ENCODE results near the gene PARP14.
"Not testable (repeated sequence)": the region's sequence is repeated elsewhere in the genome, so short reads cannot be mapped to it uniquely, and the experiment has no call there.

Gene PARP14

DNA sequence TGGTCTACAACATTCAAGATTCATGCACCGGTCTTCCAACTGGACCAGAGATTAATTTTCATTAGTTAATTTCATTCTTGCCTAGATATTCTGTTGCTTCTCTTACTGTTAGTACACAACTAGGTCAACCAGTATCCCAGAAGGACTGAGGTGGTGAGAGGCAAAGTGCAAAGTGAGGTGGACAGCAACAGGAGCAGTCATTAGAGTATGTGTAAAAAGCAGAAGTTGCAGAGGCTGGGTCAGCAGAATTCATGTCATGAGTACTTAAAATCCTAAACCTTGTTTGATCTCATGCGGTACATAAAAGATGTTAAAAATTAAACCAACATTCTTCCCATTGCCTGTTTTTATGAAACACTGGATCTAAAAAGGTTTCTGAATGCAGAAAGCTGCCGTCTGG is 46.7 kb downstream of the PARP14 start:
- DNase-seq, result no peak

DNA sequence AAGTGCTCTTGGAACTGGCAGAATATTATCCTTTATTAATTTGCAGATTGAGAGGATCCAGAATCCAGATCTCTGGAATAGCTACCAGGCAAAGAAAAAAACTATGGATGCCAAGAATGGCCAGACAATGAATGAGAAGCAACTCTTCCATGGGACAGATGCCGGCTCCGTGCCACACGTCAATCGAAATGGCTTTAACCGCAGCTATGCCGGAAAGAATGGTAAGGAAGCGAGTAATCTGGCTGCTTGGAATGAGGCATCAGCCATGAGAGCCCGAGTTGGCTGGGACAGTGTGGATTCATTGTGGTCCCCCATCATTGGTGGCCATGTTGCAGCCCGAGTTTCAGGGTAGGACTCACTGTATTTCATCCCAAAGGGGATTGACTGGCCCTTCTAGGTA is 47.1 kb downstream of the PARP14 start:
- DNase-seq, result no peak

DNA sequence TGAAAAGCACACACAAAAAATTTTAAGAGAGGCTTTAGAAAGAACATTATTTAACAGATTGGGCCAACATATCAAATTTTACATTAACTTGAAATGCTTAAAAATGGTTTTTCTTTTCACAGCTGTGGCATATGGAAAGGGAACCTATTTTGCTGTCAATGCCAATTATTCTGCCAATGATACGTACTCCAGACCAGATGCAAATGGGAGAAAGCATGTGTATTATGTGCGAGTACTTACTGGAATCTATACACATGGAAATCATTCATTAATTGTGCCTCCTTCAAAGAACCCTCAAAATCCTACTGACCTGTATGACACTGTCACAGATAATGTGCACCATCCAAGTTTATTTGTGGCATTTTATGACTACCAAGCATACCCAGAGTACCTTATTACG is 47.5 kb downstream of the PARP14 start:
- DNase-seq, result no peak

DNA sequence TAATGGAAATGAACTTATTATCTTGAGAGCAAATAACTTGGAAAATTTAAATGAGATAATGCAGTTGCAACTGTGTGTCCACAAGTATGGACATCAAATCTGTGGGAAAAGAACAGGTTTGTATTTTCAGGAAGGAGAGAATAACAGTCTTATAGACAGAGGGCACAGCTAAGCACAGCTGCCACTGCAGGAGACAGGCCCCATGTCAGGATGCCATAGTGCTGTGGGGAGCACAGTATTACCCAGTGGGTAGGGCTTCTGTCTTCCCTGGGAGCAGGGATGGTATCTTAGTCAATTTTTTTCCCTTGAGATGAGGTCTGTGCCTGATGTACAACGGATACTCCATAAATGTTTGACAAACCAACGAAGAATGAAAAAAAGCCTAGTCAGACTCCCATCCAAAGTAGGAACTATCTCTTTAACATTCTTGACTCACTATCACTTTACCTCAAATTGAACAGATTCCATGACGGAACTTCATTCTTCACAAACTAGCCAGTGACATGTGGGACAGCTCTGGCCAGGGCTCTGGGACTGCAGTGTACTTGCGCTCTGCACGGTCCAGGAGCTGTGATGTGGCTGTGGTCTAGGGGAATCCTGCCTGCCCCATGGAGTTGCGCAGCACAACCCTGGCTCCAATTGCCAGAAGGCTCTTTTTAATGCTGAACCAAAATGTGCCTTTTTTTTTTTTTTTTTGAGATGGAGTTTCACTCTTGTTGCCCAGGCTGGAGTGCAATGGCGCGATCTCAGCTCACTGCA is 48.3 kb downstream of the PARP14 start:
- DNase-seq, result no peak

DNA sequence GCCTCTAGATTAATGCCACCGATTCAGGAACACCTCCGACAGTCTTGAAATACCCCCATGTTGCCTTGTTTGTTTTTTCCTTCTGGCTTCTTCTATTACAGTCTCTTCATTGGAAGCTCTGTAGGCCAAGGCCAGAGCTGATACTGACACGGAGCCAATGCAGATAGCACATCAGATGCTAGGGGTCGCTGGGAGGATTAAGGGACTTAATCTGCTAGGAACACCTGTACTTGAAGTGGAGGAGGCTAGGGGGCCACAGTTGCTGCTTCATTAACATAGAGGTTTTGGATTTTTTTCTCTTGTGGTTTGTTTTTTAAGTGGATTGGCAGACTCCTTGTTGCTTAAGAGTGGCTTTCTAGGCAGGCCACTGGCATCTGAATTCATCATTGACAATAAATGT is 49.6 kb downstream of the PARP14 start:
- no peak for DNase-seq

DNA sequence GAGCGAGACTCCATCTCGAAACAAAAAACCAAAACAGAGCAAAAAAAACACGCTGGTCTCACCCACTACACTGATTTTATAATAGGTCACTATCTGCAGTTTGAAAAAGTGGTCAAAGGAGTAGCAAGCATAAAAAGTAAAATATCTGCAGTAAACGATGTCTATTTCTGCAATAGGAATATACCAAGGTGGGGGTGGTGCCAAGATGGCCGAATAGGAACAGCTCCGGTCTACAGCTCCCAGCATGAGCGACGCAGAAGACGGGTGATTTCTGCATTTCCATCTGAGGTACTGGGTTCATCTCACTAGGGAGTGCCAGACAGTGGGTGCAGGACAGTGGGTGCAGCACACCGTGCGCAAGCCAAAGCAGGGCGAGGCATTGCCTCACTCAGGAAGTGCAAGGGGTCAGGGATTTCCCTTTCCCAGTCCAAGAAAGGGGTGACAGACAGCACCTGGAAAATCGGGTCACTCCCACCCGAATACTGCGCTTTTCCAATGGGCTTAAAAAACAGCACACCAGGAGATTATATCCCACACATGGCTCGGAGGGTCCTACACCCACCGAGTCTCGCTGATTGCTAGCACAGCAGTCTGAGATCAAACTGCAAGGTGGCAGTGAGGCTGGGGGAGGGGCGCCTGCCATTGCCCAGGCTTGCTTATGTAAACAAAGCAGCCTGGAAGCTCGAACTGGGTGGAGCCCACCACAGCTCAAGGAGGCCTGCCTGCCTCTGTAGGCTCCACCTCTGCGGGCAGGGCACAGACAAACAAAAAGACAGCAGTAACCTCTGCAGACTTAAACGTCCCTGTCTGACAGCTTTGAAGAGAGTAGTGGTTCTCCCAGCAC is 52.3 kb downstream of the PARP14 start:
- DNase-seq, result not testable (repeated sequence)

DNA sequence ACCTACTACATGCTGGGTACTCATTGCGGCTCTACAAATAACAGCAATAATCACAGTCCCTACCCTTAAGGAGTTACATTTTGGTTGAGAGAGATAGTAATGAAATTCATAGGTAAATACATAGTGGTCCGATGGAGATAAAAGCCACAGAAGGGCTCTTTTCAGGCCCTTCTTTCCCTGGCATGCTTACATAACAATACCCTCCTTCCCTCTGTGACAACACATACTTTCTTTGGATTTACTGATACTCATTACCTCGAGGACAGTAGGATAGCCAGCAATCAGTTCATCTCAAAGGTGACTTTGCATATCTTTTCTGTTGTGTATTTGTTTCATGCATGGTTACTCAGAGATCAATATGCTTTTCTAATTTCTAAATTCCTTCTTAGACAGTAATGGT is 58.5 kb downstream of the PARP14 start:
- DNase-seq, result no peak

DNA sequence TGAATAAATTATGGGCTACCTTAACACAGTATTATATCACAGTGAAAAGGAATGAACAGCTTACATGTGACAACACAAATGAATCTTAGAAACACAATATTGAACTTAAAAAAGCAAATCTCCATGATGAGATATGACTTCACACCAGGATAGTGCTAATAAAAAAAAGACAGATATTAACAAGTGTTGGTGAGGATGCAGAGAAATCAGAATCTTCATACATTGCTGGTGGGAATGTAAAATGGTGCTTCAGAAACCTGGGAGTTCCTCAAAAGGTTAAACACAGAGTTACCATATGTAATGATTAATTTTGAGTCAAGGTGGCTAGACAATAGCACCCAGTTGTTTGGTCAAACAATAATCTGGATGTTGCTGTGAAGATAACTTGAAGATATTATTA is 61.6 kb downstream of the PARP14 start:
- no peak for DNase-seq

DNA sequence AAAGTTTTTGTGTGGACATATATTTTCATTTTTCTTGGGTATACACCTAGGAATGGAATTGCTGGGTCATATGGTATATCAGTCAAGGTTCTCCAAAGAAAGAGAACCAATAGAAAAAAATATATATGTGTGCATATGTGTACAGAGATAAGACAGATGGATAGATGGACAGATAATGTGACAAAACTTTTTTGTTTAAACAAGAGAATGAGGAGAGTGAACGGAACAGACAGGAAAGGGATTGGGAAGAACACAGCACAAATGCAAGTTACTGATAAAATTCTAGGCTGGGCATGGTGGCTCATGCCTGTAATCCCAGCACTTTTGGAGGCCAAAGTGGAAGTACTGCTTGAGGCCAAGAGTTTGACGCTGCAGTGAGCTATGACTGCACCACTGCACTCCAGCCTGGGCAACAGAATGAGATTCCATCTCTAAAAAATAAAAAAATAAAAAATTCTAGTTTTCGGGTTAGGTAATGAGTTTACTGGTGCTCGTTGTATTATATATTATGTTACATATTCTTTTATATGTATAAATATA is 63.0 kb downstream of the PARP14 start:
- DNase-seq, result no peak

DNA sequence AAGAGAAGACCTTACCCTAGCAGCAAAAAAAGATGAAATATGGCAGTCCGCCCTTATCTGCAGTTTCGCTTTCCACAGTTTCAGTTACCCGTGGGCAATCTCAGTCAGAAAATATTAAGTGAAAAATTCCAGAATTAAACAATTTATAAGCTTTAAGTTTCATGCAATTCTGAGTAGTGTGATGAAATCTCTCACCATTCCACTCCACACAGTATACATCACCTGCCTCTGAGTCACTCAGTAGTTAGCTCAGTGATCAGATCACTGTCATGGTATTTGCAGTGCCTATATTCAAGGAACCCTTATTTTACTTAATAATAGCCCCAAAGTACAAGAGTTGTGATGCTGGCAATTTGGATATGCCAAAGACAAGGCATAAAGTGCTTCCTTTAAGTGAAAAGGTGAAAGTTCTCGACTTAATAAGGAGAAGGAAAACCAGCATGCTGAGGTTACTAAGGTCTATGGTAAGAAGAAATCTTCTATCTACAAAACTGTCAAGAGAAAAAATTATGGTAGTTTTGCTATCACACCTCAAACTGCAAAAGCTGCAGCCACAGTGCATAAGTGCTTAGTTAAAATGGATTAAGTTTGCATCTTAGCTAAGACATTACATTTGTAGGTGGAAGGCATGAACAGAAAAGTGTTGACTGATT is 64.9 kb downstream of the PARP14 start:
- DNase-seq, result no peak

DNA sequence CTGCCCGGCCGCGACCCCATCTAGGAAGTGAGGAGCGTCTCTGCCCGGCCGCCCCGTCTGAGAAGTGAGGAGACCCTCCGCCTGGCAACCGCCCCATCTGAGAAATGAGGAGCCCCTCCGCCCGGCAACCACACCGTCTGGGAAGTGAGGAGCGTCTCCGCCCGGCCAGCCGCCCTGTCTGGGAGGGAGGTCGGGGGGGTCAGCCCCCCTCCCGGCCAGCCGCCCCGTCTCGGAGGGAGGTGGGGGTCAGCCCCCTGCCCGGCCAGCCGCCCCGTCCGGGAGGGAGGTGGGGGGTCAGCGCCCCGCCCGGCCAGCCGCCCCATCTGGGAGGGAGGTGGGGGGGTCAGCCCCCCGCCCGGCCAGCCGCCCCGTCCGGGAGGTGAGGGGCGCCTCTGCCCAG is 66.7 kb downstream of the PARP14 start:
- not testable (repeated sequence) for DNase-seq

DNA sequence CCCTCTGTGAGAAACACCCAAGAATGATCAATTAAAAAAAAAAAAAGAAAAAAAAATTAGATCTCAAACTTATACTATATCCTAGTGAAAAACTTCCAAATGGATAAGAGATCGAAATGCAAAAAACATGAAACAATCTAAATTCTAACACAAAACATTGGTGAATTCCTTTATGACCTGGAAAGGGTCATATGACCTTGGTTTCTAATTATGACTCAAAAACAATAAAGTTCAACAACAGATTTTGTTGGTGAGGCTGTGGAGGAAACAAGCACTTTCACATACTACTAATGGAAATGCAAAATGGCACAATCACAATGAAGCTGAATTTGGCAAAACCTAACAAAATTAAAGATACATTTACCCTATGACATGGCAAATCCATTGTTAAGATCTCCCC is 67.7 kb downstream of the PARP14 start:
- DNase-seq, result no peak

DNA sequence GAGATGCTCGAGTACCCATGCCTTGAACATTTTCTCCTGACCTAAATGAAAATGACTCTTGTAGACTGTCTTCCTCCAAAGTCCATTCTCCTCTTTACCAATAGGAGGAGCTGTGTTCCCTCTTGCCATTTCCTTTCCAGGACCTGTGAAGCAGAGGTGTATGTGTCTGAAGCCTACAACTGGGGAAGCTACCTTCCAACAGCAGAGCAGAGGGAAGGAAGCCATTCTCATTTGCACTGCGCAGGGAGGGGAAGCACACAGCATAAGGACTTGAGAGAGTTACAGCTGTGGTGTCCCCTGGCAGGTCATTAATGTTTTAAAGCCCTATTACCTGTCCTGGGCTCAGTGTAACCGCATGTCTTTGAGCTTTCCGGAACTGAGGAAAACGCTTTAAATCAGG is 74.3 kb downstream of the PARP14 start:
- no peak for DNase-seq

DNA sequence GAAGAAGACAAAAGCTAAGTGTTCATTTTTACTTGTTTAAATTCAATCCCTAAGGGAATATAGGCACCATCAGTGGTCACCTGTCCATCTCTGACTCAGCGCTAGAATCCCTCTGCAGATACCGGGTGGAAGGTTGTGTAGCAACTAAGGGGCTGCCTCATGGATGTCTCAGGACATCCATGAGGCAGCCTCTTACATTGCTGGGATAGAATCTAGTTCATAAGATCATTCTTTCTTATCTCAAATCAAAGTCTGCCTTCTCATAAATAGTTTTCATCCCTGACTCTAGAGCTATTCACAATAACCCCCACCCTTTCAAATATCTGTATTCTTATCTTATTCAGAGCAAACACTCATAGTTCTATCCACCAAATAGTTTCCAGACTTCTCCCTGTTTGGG is 74.9 kb downstream of the PARP14 start:
- DNase-seq, result no peak

DNA sequence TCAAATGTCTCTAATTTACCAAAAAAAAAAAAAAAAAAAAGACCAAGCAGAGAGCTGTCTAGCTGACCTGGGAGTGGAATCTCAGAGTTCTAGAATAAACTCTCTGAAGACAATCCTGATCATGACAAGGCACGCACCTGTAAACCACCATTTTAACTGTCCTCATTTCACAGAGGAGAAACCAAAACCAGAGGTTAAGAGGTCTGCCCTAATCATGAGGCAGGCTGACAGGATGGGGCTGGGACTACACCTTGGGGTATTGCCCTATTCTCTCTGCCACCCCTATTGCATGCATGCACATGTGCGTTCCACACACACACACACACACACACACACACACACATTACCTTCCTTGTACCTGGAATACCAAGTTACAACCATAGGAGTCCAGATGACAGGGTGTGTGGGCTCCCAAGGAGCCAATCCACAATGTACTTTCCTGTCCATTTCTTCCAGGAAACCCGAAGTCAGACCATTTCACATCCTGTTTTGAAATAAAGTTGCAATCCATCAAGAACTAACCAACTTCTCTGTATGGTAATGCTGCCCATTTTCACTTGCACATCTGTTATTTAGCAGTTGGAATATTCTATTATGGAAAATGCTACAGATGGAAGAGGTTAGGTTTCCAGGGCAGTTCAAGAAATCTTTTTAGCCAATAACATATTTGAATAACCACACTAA is 78.4 kb downstream of the PARP14 start:
- DNase-seq, result no peak

DNA sequence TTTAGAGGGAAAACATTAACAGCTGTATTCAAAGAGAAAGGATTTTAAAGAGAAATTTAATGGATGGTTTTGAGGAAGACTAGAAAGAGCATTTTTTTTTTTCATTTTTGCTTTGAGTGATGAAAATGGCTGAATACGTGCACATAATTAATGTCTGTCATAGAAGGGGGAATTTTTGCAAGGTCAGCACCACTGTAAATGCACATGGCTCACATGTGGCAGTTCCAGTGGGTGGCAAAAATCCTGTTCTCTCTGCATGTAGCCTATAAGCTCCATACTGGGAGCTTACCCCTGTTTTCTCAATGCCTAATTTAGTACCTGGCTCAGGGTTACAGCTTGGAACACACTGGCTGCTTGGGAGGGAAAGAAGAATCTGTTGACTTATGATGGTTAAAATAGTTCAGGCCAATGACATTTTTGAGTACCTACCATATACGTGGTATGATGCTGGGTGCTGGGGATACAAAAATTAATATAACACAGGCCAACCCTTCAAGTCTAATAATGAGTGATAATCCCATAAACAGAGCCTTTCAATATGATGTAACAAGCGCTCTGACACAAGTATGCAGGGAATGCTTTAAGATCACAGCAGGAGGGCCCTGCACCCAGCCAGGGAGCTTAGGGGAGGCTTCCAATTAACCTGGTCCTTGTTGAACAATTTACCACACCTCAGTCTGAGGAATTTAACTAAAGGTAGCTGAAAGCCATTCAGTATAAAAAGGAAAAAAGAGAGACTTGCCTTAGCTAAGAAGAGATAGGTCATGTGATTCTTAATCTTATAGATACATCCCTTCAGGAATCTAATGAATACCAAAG is 80.0 kb downstream of the PARP14 start:
- DNase-seq, result no peak

DNA sequence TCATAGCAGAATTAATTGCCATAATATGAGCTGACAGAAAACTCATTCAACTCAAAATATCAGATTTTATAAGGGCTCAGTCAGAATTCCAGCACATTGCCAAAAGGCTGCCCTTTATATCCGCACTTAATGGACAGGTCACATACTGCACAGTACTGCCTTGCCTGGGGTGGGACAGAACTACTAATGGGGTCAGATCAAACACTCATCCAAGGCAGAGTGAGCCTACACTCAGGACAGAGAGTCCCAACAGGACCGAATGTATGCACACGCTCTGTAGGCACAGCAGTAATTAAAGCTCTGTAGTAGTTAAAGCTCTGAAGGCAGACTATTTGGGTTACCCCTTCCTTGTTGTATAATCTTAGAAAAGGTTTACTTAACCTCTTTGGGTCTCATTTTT is 85.8 kb downstream of the PARP14 start:
- DNase-seq, result no peak

DNA sequence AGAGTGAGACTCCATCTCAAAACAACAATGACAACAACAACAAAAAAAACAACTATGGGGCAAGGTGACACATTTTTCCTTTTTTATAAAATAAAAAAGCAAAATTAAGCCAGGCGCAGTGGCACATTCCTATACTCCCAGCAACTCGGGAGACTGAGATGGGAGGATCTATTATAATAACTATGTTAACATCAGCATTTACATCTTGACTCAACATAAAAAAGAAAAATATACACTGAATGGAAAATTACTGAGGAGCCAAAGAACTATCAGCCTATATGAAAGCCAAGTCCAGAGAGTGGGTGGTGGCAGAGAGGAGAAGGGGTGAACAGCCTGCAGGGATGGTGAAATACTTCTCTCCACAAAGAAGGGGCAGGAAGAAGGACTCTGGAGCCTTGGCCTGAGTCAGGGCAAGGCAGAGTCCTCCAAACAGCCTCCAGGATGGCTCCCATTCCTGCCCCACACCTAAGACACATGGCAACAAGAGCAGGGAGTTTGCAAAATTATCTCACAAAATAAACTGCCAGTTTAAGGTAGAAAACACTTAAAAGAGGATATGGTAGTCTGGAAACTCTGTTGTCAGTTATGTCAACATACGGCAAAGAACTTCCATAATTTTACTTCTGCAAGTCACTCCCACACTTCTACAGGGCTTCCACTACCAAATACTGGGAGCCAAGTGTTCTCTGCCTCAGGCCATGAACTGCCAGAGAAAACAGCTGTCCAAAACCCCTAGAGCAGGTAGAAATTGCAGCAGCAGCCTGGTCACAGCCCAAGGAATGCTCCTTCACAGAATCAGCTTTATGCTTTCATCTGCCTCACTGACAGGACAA is 87.1 kb downstream of the PARP14 start:
- DNase-seq, result no peak

DNA sequence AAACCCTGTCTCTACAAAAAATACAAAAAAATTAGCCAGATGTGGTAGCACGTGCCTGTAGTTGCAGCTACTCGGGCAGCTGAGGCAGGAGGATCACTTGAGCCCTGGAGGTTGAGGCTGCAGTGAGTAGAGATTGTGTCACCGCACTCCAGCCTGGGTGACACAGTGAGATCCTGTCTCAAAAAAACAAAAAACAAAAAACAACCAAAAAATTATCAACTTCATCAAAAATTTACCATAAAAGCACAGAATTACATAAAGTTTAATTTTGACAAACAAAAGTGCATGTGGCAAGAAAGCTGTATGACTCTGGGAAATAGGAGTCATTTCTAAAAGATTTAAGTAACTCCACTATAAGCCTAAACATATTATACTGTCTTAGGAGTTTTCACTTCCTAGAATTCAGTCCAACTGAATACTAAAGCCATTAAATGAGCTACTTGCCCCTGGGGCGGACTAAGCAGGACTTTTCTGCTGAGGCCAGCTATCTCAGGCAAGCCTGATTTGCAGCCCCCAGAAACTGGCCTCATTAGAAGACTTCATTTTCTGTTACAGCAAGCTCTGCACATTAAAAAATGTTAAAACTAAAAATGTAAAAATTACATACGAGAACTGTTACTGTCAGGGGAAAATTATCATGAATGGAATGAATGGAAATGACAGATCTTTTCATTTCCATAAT is 90.0 kb downstream of the PARP14 start:
- no peak for DNase-seq

DNA sequence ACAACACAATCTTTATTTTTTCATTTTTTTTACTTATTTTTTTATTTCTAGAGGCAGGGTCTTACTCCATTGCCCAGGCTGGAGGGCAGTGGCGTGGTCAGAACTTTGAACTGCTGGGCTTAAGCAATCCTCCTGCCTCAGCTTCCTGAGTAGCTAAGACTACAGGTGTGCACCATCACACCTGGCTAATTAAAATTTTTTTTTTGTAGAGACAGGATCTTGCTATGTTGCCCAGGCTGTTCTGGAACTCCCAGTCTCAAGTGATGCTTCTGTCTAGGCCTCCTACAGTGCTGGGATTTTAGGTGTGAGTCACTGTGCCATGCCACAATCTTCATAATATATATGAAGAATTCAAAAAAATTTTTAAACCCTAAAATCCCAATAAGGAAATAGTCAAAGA is 92.2 kb downstream of the PARP14 start:
- DNase-seq, result no peak
